ELF-1 (cell line): ENCODE measurements around the gene DCDC2.
A peak's percentile ranks its signal among the peaks of the same experiment; 100 is the strongest.
"Not testable (repeated sequence)": the region's sequence is repeated elsewhere in the genome, so short reads cannot be mapped to it uniquely, and the experiment has no call there.

ENCODE experiments used
- DNase-seq: peaks from one replicate; pipeline ENCODE4 v3.0.0-alpha.2; 2016; ENCODE audit warnings: low read depth, low spot score

The DCDC2 gene

DNA sequence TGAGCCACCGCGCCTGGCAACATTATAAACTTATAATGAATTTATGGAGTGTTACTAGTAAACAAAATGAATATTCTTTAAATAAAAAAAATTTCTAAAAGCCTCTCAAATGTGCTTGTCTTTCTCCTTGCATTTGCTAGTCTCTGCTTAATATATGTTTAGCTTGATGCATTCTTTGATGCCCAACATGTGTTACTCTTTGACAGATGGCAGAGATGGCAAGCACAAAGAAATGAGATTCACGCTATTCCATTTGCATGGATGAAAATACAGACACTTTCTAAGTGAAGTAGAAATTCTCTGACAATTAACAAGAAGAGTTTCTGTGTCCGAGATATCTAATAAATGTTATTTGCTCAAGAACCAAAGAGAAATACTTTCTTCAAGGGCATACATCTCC lies 30.1 kb downstream of the DCDC2 start:
- no peak for DNase-seq

DNA sequence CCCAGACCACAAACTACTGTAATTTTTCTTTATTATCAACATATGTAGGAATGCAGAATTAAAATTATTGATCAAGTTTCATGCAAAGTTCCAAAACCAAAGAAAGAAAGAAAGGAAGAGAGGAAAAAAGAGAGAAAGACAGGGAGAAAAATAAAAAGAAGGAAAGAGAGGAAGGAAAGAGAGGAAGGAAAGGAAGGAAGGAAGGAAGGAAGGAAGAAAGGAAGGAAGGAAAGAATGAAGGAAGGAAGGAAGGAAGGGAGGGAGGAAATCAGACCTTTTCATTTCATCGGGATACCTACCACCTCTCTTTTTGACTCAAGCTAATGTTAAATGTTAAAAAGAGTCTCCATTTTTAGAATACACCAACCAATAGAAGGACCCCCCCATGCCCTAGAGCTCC lies 31.9 kb downstream of the DCDC2 start:
- no peak for DNase-seq

DNA sequence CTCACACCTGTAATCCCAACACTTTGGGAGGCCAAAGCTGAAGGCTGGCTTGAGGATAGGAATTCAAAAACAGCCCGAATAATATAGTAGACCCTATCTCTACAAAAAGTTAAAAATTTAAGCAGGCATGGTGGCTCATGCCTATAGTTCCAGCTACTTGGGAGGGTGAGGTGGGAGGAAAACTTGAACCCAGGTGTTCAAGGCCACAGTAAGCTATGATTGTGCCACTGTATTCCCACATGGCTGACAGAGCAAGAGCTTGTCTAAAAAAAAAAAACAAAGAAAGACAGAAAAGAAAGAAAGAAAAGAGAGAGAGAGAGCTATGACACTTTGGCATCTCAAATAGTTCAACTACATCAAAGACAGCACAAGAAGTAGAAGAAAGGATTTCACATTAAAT lies 33.2 kb downstream of the DCDC2 start:
- DNase-seq: no peak

DNA sequence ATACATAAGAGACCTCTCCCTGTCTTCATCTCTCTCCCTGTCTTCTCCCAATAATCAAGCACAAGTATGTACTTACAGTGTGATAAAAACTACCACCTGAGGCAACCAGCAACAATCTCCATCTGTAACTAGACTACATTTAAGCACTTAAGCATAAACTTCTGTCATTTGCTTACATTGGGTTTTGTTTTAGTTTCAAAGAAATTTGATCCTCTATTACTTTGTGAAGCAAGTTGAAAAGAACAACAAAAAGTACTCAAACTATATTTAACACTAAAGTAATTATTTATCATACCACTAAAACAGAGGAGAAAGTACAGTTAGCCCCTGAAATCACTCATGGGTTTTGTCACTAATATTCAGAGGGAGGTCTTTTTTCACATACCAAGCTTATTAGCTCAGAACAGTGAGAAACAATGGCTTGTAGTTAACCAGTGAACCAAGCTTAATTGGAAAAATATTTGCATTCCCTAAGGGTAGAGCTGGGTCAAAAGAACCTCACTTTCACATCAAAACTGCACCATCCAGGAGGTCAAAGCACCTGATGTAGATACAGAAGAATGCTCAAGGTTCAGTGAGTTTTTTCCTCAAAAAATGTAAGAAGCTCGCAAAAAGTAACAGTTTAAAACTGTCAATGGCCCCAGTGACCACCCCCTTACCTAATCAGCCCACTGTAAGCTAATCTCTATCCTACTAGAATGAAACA lies 34.1 kb downstream of the DCDC2 start:
- DNase-seq: peak; percentile 53

- no peak for DNase-seq
These were observed 34.9 kb downstream of the DCDC2 start for GRCh38 chr6:24322924-24323323.

DNA sequence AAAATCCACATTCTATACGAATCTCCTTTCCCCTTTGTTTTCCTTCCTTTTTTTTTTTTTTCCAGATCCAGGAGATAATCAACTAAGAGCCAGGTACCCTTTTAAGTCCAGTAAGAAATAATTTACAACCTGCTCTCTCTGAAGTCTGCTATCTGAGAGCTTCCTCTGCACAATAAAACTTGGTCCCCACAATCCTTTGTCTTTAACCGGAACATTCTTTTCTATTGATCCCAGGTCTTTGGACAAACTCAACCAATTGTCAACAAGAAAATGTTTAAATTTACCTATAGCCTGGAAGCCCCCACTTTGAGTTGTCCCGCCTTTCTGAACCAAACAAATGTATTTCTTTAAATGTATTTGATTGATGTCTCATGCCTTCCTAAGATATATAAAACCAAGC lies 35.4 kb downstream of the DCDC2 start:
- DNase-seq: not testable (repeated sequence)

DNA sequence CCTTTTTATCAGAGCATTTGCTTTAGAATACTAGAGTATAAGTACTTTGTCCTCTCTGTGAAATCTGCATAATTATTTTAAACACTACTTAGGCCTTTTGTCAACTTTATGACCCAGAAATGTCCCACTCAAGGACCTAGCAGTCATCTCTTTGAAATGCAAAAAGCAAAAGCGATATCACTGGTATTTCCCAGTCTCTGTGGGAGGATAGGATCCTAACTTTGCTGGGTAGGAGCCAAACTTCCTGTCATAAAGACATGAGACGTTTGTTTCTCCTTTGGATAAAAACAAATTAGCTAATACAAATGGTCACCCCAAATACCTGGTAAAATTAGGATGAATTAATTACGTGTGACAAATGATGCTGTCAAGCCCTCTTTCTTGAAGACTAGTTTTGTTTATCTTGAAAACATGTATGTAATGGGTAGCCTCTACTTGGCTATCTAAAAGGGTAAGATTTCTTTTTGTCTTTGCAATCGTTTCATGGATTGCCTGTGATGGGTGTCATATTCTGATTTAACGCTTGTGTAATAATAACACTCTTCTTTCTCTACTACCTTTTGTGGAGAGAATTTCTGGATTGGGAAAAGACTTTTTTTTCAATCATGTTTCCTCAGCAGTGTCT lies 36.2 kb downstream of the DCDC2 start:
- DNase-seq: peak; percentile 29

DNA sequence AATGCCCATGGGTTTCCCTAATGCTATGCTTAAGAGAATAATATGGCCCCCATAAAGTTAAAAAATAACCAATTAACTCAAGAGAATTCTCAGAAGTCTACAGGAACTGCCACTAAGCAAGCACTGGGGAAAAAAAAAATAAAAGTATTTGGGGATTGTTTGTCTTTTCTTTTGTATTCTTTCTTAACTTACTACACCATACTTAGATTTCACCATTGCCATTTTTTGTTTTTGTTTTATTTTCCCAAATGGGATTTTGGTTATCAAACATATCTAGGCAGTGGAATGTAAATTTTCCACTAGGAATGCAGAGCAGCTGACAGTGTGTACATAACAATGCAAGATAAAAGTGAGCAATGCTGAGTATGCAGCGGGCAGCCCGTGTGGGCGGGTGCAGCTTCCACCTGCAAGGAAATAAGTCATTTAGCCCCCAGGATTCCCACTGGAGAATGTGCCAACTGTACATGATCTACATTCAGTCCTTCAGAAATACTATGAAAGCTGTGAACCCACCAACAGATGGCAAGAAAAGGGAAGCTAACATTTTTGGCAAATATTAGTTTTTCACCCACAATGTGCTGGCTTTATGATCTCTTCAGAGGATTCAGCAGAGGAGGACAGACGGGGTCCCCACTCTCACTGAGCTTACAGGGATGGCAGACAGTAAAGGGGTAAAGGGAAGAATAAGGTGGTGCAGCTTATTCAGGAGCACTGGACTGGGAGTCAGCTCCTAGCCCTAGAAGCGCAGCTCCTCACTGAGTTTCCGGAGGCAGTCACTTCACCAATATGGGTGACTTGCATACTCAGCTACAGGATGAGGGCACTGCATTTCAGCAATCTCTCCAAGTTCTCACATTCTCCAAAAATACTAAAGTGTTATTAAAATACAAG lies 44.4 kb downstream of the DCDC2 start:
- peak; percentile 49 for DNase-seq

- DNase-seq: not testable (repeated sequence)
These were observed 46.1 kb downstream of the DCDC2 start for GRCh38 chr6:24311775-24312174.

- no peak for DNase-seq
These were observed 50.0 kb downstream of the DCDC2 start for GRCh38 chr6:24307881-24308280.

DNA sequence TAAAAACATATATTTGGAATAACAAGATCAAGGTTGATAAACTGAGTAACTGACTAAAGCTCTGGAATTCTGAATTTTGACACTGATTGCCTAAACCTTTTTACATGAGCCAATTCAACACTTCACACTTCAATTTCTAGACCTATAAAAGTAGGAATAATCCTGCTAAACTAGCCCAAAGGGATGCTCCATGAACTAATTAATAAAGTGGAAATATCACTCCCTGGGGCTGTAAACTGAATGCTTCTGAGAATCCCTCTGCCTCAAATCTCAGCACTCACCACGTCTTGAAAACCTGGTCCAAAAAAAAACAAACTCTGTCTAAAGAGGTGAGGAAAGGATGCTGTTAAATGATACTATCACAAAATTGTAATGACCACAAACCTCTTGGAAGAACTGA lies 50.9 kb downstream of the DCDC2 start:
- DNase-seq: no peak

- no peak for DNase-seq
These were observed 51.8 kb downstream of the DCDC2 start for GRCh38 chr6:24306038-24306437.

- DNase-seq: no peak
These were observed 60.9 kb downstream of the DCDC2 start for GRCh38 chr6:24296944-24297343.

- not testable (repeated sequence) for DNase-seq
These were observed 64.0 kb downstream of the DCDC2 start for GRCh38 chr6:24293852-24294251.

DNA sequence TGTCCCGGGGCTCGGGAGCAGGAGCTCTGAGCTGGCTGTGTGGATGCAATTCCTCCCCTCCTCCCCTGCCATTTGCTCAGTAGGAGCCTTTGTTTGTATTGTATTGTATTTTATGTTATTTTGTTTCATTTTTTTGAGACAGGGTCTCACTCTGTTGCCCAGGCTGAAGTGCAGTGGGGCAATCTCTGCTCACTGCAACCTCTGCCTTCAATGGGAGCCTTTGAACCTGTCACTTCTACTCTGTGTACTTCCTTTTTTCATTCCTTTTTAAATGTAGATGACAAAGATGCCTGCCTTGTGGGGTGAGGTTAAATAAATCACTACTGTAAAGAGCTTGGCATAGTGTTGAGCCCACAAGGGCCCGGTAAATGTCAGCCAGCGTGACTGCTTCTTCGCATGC lies 70.6 kb downstream of the DCDC2 start:
- no peak for DNase-seq

- no peak for DNase-seq
These were observed 73.9 kb downstream of the DCDC2 start for GRCh38 chr6:24284006-24284405.

DNA sequence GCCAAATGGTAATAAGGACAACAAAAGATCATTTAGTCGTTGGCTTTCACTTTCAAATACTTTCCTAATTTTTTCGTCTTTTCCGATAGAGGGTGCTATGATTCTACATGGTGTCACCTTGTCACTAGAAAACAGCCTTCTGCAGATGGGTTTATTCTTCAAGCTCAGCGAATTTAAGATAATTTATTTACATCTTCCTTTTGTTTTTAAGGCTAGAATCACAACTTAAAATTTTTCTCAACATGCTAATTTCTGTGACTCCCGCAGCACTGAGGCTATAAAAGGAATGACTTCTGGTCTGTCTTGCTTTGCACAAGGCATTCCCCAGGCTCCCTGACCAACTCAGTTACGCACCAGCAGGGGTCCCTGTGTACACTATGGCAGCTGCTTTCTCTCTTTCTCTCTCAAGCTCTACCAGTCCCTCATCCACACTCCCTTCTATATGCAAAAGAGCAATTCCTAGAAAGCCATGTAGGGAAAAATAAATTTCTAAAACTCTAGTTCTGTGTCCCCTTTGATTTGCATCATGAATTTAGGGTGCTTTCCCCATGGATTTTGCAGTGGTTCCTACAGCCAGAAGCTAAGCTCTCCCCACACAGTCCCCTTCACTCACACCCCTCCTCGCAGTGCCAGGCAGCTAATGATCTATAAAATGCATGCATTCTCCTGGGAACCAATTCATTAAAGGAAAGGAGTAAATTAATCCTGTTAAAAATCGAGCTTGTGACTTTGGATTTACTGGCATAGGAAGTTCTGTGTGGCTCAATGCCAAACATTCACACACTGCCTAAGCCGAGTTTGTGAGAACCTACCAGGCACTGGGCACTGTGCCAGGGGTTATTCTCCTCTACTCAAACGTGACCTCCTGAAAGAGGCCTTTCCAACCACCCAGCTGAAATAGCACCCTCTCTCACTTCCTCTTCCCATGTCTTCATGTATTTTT lies 74.5 kb downstream of the DCDC2 start:
- peak; percentile 88 for DNase-seq

DNA sequence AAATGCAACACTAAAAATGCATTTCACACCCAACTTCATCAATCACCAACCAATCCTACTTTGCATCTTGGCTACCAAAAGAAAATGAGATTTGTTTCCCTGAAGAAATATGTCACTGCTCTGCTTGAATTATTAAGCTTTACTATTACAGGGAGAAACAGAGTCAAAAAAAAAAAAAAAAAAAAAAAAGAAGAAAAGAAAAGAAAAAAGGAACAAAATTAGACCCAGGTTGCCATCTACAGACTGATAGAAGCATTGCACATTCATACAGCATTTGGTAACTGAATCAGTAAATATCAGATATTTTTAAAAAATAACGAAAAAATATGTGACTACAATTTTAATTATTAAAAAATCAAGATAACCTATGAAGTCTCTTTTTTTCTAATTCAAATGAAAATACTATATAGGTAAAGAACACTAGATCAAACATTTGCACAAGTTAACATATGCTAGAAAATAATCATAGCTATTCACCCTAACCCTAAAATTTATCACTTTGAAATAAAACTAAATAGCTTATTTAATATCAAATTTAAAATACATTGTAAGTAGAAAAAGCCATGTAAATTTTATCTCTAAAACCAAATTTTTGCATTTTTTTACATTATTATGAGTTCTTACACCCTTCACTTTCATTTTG lies 83.3 kb downstream of the DCDC2 start:
- no peak for DNase-seq

DNA sequence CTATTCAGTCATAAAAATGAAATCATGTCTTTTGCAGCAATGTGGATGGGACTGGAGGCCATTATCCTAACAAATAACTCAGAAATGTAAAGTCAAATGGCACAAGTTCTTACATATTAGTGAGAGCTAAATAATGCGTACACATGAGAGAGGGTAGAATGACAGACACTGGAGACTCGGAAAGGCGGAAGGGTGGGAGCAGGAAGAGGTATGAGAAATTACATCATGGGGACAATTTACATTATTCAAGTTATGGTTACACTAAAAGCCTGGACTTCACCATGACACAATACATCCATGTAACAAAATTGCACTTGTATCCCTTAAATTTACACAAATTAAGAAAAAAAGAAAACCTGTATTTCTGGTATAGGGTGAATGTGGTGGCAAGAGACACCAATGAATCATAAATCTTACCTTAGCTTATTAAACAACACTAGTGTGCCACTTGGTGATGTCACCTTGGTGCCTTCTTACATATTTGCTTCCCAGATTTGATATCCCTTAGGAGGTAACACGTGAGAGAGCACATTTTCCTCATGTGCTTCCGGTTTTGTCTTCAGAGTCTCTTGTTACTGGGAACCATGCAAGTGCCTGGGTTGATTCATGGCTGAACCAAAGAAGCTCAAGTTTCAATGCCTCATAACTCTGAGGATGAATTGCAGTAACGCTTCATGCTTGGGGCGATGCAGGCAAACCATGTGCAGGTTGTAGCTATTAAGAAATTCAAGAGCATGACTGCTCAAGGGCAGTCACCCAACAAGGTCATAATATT lies 84.6 kb downstream of the DCDC2 start:
- no peak for DNase-seq

DNA sequence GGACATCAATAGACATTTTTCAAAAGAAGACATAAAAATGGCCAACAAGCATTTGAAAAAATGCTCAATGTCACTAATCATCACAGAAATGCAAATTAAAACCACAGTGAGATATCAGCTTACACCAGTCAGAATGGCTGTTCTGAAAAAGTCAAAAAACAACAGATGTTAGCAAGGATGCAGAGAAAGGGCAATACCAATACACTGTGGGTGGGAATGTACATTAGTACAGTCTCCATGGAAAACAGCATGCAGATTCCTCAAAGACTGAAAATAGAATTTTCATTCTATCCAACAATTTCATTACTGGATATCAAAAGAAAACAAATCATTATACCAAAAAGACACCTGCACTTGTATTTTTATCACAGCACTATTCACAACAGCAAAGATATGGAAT lies 85.3 kb downstream of the DCDC2 start:
- no peak for DNase-seq
